NCI-H1694 treated with DMSO at 0.1 percent for 48 hours (cell line): ENCODE data around the gene SMIM43.
"Not testable (repeated sequence)": the region's sequence is repeated elsewhere in the genome, so short reads cannot be mapped to it uniquely, and the experiment has no call there.

Experiments
- DNase-seq: peaks from one replicate; lab custom pipeline; 2025; lab: John Stamatoyannopoulos, UW

Gene SMIM43

GRCh38 chr4:121783210-121783609 is 18.2 kb upstream of the SMIM43 start:
- DNase-seq = no peak

- no peak for DNase-seq
These were observed 14.1 kb upstream of the SMIM43 start for GRCh38 chr4:121778991-121779628.

GRCh38 chr4:121777625-121778024 is 12.7 kb upstream of the SMIM43 start:
- no peak for DNase-seq

- no peak for DNase-seq
These were observed 11.8 kb upstream of the SMIM43 start for GRCh38 chr4:121776610-121777401.

GRCh38 chr4:121773883-121774282 is 8.9 kb upstream of the SMIM43 start:
- DNase-seq = no peak

- DNase-seq = no peak
These were observed 6.9 kb upstream of the SMIM43 start for GRCh38 chr4:121771869-121772268.

GRCh38 chr4:121769341-121769740 is 4.4 kb upstream of the SMIM43 start:
- DNase-seq = no peak

GRCh38 chr4:121767166-121767565 is 2.2 kb upstream of the SMIM43 start:
- DNase-seq = no peak

GRCh38 chr4:121765971-121766538 is 1.1 kb upstream of the SMIM43 start:
- DNase-seq = no peak

GRCh38 chr4:121765368-121765705 is 373 bp upstream of the SMIM43 start:
- DNase-seq = no peak

- DNase-seq = no peak
These were observed 662 bp downstream of the SMIM43 start for GRCh38 chr4:121764303-121764701.

GRCh38 chr4:121760205-121760604 is 4.8 kb downstream of the SMIM43 start:
- DNase-seq = no peak

GRCh38 chr4:121758925-121759568 is 5.9 kb downstream of the SMIM43 start:
- no peak for DNase-seq

GRCh38 chr4:121752142-121752541 is 12.8 kb downstream of the SMIM43 start:
- DNase-seq = not testable (repeated sequence)

- no peak for DNase-seq
These were observed 15.7 kb downstream of the SMIM43 start for GRCh38 chr4:121749225-121749624.

GRCh38 chr4:121742794-121743193 is 22.2 kb downstream of the SMIM43 start:
- no peak for DNase-seq

GRCh38 chr4:121741751-121742150 is 23.2 kb downstream of the SMIM43 start:
- no peak for DNase-seq

GRCh38 chr4:121740796-121741409 is 24.1 kb downstream of the SMIM43 start:
- no peak for DNase-seq

- DNase-seq = no peak
These were observed 25.4 kb downstream of the SMIM43 start for GRCh38 chr4:121739575-121739974.

GRCh38 chr4:121738780-121739535 is 26.0 kb downstream of the SMIM43 start:
- no peak for DNase-seq

- DNase-seq = no peak
These were observed 27.0 kb downstream of the SMIM43 start for GRCh38 chr4:121737846-121738554.
